Heart right ventricle (tissue), 16 donors: ENCODE measurements around the gene MMP24OS. TPM values are rescaled to one million over a fixed set of nuclear protein-coding genes. Genes with fewer than 3 reads are reported as not detected.

Experiments
- ATAC-seq, 8 donors: fragments of 200-7000 bp; cut with Tn5 transposase; one replicate each; pipeline ENCODE4 v1.9.1; 2020; ENCODE audit warnings: mild to moderate bottlenecking in 8 of 8, moderate library complexity in 8 of 8, moderate number of reproducible peaks in 1 of 8
- DNase-seq, 2 donors: peaks; one replicate each; pipeline ENCODE4 v3.0.0-alpha.2; 2020
- H3K27ac ChIP-seq, 10 donors: fragments of 200-600 bp; sonication (generic) in 2 of 10; one replicate each; pipeline versions ENCODE4 v1.5.0 to v1.8.0; 2020 to 2022; ENCODE audit warnings: mild to moderate bottlenecking in 3 of 10
- H3K27me3 ChIP-seq, 7 donors: fragments of 200-600 bp; one replicate each; pipeline ENCODE4 v1.8.0; 2021 to 2022; ENCODE audit warnings: mild to moderate bottlenecking in 2 of 7
- H3K36me3 ChIP-seq, 9 donors: fragments of 200-600 bp; sonication (generic) in 1 of 9; one replicate each; pipeline versions ENCODE4 v1.5.0 to v1.8.0; 2020 to 2022; ENCODE audit warnings: mild to moderate bottlenecking in 2 of 9
- H3K4me1 ChIP-seq, 9 donors: fragments of 200-600 bp; sonication (generic) in 1 of 9; one replicate each; pipeline versions ENCODE4 v1.5.0 to v1.8.0; 2020 to 2022; ENCODE audit warnings: mild to moderate bottlenecking in 4 of 9
- H3K4me3 ChIP-seq, 10 donors: fragments of 200-600 bp; sonication (generic) in 2 of 10; one replicate each; pipeline versions ENCODE4 v1.5.0 to v1.8.0; 2020 to 2022; ENCODE audit warnings: mild to moderate bottlenecking in 7 of 10, moderate library complexity in 2 of 10
- H3K9me3 ChIP-seq, 11 donors: fragments of 200-600 bp in 10 of 11; sonication (generic) in 2 of 11; one replicate each; pipeline versions ENCODE4 v1.5.0 to v1.8.0; 2013 to 2022; ENCODE audit warnings: mild to moderate bottlenecking in 2 of 11, control low read depth in 1 of 11, moderate library complexity in 1 of 11
- CTCF ChIP-seq, 9 donors: fragments of 200-600 bp; sonication (generic) in 2 of 9; IDR thresholded peaks; one replicate each; pipeline versions ENCODE4 v1.5.0 to v1.8.0; 2021 to 2022; ENCODE audit warnings: antibody characterized with exemption in 9 of 9, mild to moderate bottlenecking in 5 of 9, moderate library complexity in 1 of 9
- WGBS, 2 donors: extraction: QIAGEN DNeasy Blood & Tissue Kit; methylation state at CpG; one replicate each; pipeline ENCODE4 v1.1.7; 2013; ENCODE audit warnings: inconsistent platforms in 1 of 2; 5-methylcytosine and 5-hydroxymethylcytosine counted together
- intact Hi-C, 10 donors: fragments of 100-400 bp; cut with DNase I; formaldehyde crosslinking; loops; one replicate each; pipeline versions ENCODE4 v1.11.1 to v1.14.2; 2022
- long read RNA-seq, 3 donors: library from polyadenylated mRNA; unstranded; transcript quantifications; one replicate each; pipeline ENCODE4 v2.0.0, GENCODE V29; 2020 to 2021
- polyA plus RNA-seq, 2 donors: library from polyadenylated mRNA; stranded (reverse); fragments of 200-250 nt; gene quantifications; one replicate each; pipeline ENCODE4 v1.2.3, GENCODE V29; 2013
- total RNA-seq, 10 donors: library from RNA; stranded (reverse); fragmentation: NEBNext Ultra II Directional in 3 of 10; extraction: Animal tissue kit (Norgen Biotek cat#: 25700) in 3 of 10; gene quantifications; one replicate each; pipeline versions ENCODE4 v1.2.1 to v1.2.4, GENCODE V29; 2021 to 2023
- donor health status: Arrhythmogenic right ventricular cardiomyopathy.
- donor health status: ischemic (EF 13 %, LVEDD 7.1; RV severe dilation, severe dysfunction).
- donor health status: healthy with polysubstance abuse.
- donor health status: DM: no; HTN: yes; CAD: no.
- donor health status: DM: no; HTN: no; CAD: no.
- donor health status: ischemic (EF 25% LVEDD 6.9; RV normal size, moderate dysfunction).
- donor health status: ischemic (EF 25% LVEDD 5.7; RV mildly dilated, moderate dysfunction).
- donor health status: healthy.
- donor health status: DM: yes; HTN: yes; CAD: no.
- donor health status: Ischemic cardiomyopathy.
- donor health status: ischemic (EF 35%, LVEDD 5.7; RV mildly dilated, moderate dysfunction).
- donor health status: nonischemic (EF 11% LVEDD 7.7; RV severe dilation, severe dysfunction).
- donor health status: DM: yes; HTN: yes; CAD: no.
- donor health status: PGD.
- donor health status: ischemic (EF 29% LVEDD 5.4; RV normal size, mild dysfunction).
- donor health status: nonischemic (EF 23%, LVEDD 6.1; RV moderate dilation, normal function).

MMP24OS gene
- total RNA-seq: 10 to 100 TPM; 36.8 to 62.4 (median 46.1) TPM
- 10 to 100 TPM; 14.4 to 64.1 TPM for polyA plus RNA-seq
- long read RNA-seq, donor 1, transcript MMP24OS-209 (2 exons, 712 nt): minor isoform, 5 of 29 reads
- long read RNA-seq, donor 1, transcript MMP24OS-201 (2 exons, 867 nt): major isoform, 12 of 29 reads
- long read RNA-seq, donor 1, partial matches to known transcripts: 6 of 29 reads
- long read RNA-seq, donor 1, other reads (novel, unspliced or antisense): 6 of 29 reads
- long read RNA-seq, donor 2, transcript MMP24OS-201 (2 exons, 867 nt): major isoform, 5 of 14 reads
- long read RNA-seq, donor 2, partial matches to known transcripts: 3 of 14 reads
- long read RNA-seq, donor 2, other reads (novel, unspliced or antisense): 0 of 14 reads
- long read RNA-seq, donor 3, partial matches to known transcripts: 6 of 6 reads
- long read RNA-seq, donor 3, other reads (novel, unspliced or antisense): 0 of 6 reads

GRCh38 chr20:35277531-35278395 lies at the start of gene MMP24OS:
Gene MMP24OS, minus strand, starts transcription at chr20:35278122. Its CDS starts 193 bp downstream, at chr20:35277929.
- 0 to 1% methylated on average over 61 to 76 of the region's 76 CpGs for WGBS, 2 donors
- H3K27ac ChIP-seq: peak within 1 kb of the TSS; percentile 96 to 99 (median 98)
- TF ChIP-seq CTCF (IDR thresholded peaks at IDR 0.05): peak in 5 of 9 donors; percentile 20 to 49 (median 40)
- peaks cover 3 to 41% (median 16%) of the 10 kb centered on the region in 9 donors for H3K4me1 ChIP-seq
- DNase-seq: peak; percentile 89 to 93
- peak within 1 kb of the TSS; percentile 56 to 89 (median 80) for H3K4me3 ChIP-seq
- H3K9me3 ChIP-seq: no peaks in the 10 kb centered on the region
- peaks cover 0 to 81% (median 11%) of the 10 kb centered on the region in 9 donors for H3K36me3 ChIP-seq
- intact Hi-C loops: loop anchor here in 7 of 10 donors (5.0 to 10.0 kb wide), 5 partner anchors 130 to 453 kb away; partner anchors contain the start of genes EDEM2 (in 2 of the 7) and NCOA6 (in 1 of the 7)
- H3K27me3 ChIP-seq: no peaks in the 10 kb centered on the region
- ATAC-seq: peak; percentile 91 to 97 (median 96)

- H3K4me1 ChIP-seq: peaks cover 0 to 26% (median 8%) of the 10 kb centered on the region in 9 donors
- no peaks in the 10 kb centered on the region for H3K9me3 ChIP-seq
- peak overlapping the region in 1 of 10 donors; percentile 23 for H3K27ac ChIP-seq
- TF ChIP-seq CTCF (IDR thresholded peaks at IDR 0.05): no peak
- no peak for DNase-seq
- no peak overlapping the region for H3K4me3 ChIP-seq
- peaks cover 0 to 6% (median 0%) of the 10 kb centered on the region in 9 donors for H3K36me3 ChIP-seq
- intact Hi-C loops: no loop called here
- no peaks in the 10 kb centered on the region for H3K27me3 ChIP-seq
- WGBS, 2 donors: 96 to 100% methylated on average over 4 of the region's 4 CpGs
- peak in 3 of 8 donors; percentile 33 to 84 (median 59) for ATAC-seq
Measured at GRCh38 chr20:35327074-35327976, 49.4 kb upstream of the MMP24OS start.

- 88 to 89% methylated on average over 3 of the region's 3 CpGs for WGBS, 2 donors
- peak in 1 of 8 donors; percentile 7 for ATAC-seq
Measured at GRCh38 chr20:35326740-35327073, 48.8 kb upstream of the MMP24OS start.

More at GRCh38 chr20:35326740-35327073, 48.8 kb upstream of the MMP24OS start:
- DNase-seq: no peak
- H3K4me1 ChIP-seq: peaks cover 0 to 26% (median 8%) of the 10 kb centered on the region in 9 donors
- intact Hi-C loops: no loop called here
- no peak for TF ChIP-seq CTCF (IDR thresholded peaks at IDR 0.05)
- H3K4me3 ChIP-seq: no peak overlapping the region
- peaks cover 0 to 7% (median 0%) of the 10 kb centered on the region in 9 donors for H3K36me3 ChIP-seq
- no peaks in the 10 kb centered on the region for H3K27me3 ChIP-seq
- H3K27ac ChIP-seq: peak overlapping the region in 1 of 10 donors; percentile 23
- no peaks in the 10 kb centered on the region for H3K9me3 ChIP-seq
